GM19324 (cell line): Measurements from ENCODE around the gene BTBD9.

ENCODE experiments used
- ATAC-seq: cut with Tn5 transposase; IDR thresholded peaks from one replicate; pipeline ENCODE4 v1.9.1; 2021; ENCODE audit warnings: mild to moderate bottlenecking, moderate library complexity; ENCODE audit not compliant: unreplicated experiment, low FRiP score

The BTBD9 gene

DNA sequence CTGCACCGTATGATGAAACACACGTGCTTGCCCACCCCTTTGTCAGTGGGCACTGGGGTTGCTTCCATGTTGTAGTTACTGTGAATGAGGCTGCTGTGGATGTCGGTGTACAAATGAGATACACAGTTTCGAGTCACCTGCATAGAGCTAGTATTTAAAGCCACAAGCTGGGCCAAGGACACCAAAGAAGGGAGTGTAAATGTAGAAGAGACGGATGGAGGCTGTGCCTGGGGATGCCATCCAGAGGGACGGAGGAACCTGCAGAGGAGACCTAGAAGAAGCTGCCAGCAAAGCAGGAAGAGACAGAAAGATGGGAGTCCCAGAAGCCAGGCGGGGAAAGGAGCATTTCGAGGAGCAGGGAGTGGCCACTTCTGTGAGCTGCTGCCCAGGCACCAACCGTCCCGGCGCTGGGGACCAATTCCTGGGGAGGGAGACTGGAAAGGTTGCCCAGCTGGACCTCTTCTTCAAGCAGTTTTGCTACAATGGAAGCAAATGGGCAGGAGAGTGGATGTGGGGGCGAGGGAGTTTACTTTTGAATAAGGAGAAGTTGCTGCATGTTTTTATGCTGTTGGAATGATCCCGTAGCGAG, 480.9 kb downstream of the BTBD9 start:
- no peak for ATAC-seq

DNA sequence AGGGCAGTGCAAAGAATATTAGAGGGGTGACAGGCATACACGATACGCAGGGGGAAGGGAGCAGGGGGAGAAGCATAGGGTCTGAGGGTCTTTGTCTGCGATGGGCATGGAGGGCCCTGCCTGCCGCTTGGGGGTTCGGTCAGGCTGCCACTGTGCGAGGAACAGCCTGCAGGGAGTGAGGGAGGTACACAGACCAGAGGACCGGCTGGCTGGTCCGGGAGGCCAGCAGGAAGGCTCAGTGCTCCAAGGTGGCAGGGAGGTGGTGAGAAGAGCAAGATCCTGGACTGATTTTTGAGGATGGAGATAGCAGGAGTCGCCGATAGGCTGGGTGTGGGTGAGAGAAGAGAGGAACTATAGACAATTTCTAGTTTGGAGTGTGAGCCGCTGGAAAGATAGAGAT, 481.8 kb downstream of the BTBD9 start:
- no peak for ATAC-seq

GRCh38 chr6:38156818-38157565, 482.7 kb downstream of the BTBD9 start:
- ATAC-seq: no peak

DNA sequence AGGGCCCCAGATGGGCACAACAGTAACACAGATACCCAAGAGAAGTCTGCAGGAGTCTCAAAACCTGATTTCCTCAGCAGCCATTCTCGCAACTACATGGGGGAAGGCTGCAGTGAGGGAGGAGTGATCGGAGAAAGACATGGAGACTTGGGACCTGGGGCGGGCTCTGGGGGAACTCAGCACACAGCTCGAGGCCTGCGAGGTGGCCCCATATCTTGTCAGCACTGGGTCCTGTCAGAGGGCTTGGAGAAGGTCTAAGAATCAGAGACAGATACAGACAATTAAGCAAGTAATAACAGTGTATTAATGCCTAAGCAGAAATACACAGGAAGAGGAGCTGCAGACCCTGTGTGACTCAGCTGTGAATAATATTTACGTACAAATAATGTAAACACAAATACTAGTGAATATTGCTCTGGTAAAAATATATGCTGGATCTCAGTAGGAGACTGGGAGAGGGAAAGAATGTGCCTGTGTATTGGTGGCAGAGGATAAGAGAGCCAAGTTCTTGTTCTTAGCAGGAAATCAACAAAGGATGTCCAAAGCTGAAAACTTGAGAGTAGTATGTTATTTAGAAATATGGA, 484.0 kb downstream of the BTBD9 start:
- no peak for ATAC-seq

GRCh38 chr6:38155144-38155543, 484.6 kb downstream of the BTBD9 start:
- ATAC-seq: no peak

DNA sequence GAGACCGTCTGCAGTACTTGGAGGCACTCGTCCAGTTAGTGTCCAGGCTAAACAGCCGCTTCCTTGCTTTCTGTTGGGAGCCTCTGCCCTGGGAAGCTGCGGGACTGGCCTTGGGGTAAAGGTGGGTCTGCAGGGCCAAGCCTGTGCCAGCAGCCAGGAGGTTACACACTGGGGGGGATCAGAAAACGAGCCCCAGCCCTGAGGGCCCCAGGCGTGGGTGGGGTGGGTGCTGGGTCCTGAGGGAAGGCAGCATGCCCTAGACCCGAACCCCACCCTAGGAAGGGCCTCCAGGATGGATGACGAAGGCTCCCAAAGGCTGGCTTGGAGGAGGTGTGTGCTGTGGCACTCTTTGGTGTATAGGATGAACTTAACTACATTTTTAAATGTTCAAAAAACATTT, 485.0 kb downstream of the BTBD9 start:
- ATAC-seq: no peak

DNA sequence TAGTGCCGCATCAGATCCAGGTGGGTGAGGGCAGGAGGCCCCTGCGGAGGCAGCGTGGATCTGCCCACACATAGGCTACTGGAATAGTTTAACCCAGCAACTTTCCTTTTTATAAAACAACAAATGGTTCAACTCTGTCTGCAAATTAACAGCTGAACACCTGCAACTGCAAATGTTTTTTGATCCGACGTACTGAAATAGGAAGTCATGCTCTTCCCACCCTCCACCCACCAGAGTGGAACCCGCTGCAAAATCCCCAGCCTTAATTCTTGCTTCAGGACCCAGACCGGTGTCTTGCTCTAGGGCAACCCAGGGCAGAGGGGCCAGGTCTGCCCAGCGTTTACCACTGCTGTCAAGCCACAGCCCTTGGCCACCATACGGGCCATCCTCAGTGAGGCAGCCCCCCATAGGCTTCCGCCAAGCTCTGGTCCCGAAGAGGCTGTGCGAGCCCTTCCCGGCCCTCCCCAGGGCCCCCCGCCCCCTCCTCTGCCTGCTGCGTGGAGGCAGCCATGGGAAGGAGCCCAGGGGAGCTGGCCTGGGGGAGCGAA, 485.9 kb downstream of the BTBD9 start:
- no peak for ATAC-seq

GRCh38 chr6:38153076-38153797, 486.5 kb downstream of the BTBD9 start:
- ATAC-seq: no peak

- no peak for ATAC-seq
Measured at GRCh38 chr6:38152620-38153019, 487.1 kb downstream of the BTBD9 start.

DNA sequence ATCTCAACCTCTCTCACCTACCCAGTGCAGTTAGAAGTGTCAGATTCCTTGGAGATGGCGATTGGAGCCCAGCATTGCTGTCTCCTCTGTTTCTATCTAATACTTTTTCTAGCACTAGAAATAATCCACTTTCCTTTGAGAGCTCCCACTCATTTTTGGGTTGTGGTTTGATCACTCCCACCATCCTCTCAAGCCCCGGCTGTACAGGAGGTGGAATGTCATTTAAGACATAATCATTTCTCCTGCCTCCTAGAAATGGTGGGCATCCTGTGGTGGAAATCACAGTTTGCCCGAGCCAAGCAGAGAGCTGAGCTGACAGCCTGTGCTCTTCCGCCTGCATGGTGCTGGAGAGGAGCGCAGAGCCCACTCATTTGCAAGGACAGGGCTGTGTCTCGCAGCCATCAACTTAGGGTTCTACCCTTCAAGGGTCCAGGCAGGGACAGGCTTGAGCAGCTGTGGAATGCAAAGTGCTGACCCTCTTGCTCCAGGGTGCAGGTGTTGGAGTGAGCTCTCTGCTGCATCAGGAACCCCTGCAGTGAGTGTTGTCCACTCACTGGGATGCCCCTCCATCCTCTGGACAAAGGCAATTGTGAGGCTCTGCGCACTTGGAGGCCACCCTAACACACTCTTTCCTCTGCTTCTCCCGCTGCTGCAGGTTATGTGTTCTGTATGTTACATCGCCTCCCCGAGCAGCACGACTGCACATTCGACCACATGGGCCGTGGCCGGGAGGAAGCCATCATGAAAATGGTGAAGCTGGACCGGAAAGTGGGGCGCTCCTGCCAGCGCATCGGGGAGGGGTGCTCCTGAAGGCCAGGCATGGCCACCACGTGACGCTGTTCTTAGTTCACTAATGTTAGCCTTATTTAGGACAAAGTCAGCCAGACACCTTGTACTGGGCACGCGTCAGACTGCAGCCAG, 487.9 kb downstream of the BTBD9 start:
- ATAC-seq: no peak

DNA sequence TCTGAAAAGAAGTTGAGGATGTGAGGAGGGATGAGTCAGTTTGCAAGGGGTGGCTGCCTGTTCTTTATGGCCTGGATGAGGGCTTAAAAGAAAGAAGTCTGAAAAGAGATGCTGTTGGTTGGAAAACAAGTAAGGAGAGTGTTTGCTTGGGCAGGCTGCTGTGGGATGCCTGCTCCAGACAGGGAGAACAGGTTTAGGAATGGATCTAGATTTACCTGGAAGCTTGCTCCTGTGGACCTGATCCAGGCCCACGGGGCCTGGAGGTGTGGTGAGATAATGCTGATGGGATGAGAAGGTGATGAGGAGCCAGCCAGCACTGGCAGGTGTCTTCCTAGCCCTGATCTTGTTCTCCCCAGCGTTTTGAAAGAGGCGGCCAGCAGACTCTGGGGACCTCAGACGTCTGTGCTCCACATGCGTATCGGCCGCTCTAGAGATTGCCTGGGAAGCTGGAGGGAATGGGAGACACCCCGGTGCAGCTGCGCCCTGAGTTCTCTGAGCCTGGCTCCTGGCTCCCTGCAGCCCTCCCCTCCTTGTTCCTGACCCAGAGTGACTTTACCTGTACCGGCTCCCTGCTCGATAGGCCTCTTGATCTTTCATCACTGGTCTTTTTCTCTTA, 488.9 kb downstream of the BTBD9 start:
- ATAC-seq: no peak

GRCh38 chr6:38150021-38150420, 489.7 kb downstream of the BTBD9 start:
- ATAC-seq: no peak

GRCh38 chr6:38149531-38149930, 490.2 kb downstream of the BTBD9 start:
- no peak for ATAC-seq

- no peak for ATAC-seq
Measured at GRCh38 chr6:38148606-38149005, 491.1 kb downstream of the BTBD9 start.

- ATAC-seq: no peak
Measured at GRCh38 chr6:38146734-38147027, 493.0 kb downstream of the BTBD9 start.

DNA sequence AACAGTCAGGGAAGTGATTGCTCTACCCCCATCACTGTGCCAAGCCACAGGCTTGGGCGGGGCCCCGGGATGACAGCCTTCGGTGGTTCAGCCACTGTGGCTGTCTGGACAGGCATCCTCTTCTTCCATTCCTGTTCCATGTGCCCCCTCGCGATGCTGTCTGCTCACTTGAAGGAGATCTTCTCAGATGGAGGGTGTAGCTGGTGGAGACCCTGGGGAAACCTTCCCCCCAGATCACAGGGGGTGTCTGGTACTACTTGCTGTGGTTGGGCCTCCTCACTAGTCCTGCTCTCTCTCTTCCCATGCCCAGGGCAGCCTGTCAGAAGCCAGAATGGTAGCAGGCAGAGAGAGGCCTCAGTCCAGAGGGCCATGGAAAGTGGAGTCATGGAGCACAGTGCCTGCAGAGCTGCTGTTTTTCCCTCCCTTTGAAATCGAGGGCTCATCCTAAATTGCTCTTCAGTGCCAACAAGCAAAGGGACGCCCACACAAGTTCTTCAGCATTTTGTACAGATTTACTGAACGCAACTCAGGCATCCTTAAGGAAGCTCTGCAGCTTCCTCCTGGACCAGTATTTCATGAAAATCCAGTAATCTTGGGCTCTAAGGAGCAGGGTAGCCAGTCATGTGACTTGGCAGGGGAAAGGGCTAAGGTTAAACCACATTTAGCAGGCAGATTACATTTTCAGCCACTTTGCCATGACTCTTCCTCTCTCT, 493.6 kb downstream of the BTBD9 start:
- no peak for ATAC-seq

GRCh38 chr6:38144365-38144945, 495.3 kb downstream of the BTBD9 start:
- no peak for ATAC-seq

GRCh38 chr6:38143191-38144150, 496.3 kb downstream of the BTBD9 start:
- no peak for ATAC-seq
